Prostate gland (tissue), 2 donors: Measurements from ENCODE around the gene FCGBP.

Experiments
- CTCF ChIP-seq, 4 experiments: fragments of 200-600 bp in 2 of 4; fragments of 450-650 bp in 2 of 4; sonication (generic) in 2 of 4; IDR thresholded peaks; 1 replicate in 3 of 4; 2 replicates in 1 of 4; pipeline ENCODE4 v1.5.1; 2016 to 2019; ENCODE audit warnings: antibody characterized with exemption in 4 of 4, mild to moderate bottlenecking in 2 of 4, moderate library complexity in 2 of 4
- POLR2A ChIP-seq: fragments of 450-650 bp; IDR thresholded peaks from one replicate; pipeline ENCODE4 v1.6.1; 2016; ENCODE audit warnings: antibody characterized with exemption, mild to moderate bottlenecking

- TF ChIP-seq CTCF (IDR thresholded peaks at IDR 0.05) (no peak), POLR2A (no peak)
These were observed 19.5 kb upstream of the FCGBP start for GRCh38 chr19:39953915-39954314.
